GM18520 (cell line): Measurements from ENCODE around the gene LITAFD.
"Not testable (repeated sequence)": the region's sequence is repeated elsewhere in the genome, so short reads cannot be mapped to it uniquely, and the experiment has no call there.

Source experiments
- ATAC-seq: cut with Tn5 transposase; IDR thresholded peaks from one replicate; pipeline ENCODE4 v1.9.1; 2021; ENCODE audit not compliant: unreplicated experiment

The LITAFD gene

DNA sequence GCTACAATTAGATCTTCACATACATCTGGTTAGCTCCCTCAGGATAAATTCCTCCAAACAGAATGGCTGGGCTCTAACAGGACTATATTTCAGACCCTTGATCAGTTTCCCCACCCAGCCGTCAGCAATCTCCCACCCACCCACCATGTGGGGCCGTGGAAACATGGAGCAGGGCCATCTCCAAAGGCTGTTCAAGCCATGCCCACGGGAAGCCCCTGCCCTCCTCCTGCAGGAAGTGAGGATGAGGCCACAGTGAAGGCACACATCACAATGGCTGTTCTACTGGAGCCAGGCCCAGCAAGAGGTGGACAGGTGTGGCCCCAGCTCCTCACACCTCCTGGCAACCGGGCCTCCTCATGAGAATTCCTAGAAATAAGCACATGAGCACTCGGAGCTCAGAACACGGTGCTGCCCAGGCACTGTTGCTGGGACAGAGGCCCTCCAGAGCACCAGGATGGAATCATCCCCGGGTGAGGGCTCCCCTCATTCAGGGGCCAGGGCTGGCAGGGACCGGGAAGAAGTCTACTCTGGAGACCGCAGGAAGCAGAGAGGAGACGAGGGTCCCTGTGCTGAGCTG, at the start of gene LITAFD:
LITAFD (plus strand) TSS at position 311 of the 577 bp plus-strand sequence. CDS start 2,005 bp downstream, outside the sequence.
- ATAC-seq, result no peak

GRCh38 chr16:8832717-8833105, 49.4 kb upstream of the LITAFD start:
- no peak for ATAC-seq

DNA sequence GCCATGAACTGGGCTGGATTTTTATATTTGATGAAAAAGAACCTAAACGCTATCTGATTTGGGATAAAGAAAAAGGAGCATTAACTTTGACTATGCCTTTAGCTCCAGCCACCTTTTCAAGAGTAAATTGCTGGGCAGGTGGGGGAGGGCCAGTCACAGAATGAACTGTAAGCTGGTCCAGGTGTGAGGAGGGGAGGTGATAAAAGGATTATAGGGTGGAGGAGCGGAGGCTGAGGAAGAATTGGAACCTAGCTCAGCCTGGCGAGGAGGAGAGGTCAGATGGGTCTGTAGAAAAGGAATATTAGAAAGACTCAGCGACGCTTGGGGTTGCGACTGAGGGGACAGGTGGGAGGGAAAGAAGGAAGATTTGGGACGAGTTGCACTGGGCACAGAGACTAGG, 45.4 kb upstream of the LITAFD start:
- ATAC-seq, result not testable (repeated sequence)

DNA sequence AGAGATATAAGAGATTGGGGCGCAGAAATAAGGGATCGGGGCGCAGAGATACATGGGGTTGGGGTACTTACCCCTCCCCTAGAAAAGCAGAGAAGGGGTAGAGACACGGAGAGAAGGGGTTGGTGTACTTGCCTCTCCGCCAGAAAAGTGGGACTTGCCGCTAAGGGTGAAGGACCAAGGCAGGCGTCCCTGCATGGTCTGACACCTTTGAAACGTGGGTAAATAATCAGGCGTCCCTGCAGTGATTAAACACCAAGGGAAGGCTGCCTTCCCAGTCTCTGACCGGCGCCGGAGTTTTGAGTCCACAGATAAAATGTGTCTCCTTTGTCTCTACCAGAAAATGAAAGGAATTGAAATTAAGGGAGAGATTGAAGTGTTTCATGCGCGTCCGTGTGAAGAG, 44.6 kb upstream of the LITAFD start:
- not testable (repeated sequence) for ATAC-seq

GRCh38 chr16:8842016-8842415, 40.1 kb upstream of the LITAFD start:
- not testable (repeated sequence) for ATAC-seq

DNA sequence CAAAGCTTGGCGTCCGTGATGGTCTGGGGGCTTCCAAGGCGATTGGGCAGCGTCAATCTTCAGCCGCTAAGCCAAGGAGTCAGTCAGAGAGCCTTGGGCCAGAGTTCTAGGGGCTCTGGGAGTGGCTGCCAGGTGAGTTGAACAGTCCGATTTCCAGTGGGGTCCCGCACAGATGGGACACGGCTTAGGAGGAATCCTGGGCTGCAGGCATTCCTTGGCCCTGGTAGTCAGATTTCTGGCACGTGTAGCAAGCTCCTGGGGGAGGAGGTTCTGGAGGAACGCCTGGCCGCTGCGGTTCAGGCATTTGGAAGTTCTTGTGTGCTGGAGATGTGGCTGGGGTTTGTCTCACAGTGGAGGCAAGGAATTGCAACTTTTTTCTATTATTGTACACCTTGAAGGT, 38.9 kb upstream of the LITAFD start:
- ATAC-seq, result not testable (repeated sequence)

DNA sequence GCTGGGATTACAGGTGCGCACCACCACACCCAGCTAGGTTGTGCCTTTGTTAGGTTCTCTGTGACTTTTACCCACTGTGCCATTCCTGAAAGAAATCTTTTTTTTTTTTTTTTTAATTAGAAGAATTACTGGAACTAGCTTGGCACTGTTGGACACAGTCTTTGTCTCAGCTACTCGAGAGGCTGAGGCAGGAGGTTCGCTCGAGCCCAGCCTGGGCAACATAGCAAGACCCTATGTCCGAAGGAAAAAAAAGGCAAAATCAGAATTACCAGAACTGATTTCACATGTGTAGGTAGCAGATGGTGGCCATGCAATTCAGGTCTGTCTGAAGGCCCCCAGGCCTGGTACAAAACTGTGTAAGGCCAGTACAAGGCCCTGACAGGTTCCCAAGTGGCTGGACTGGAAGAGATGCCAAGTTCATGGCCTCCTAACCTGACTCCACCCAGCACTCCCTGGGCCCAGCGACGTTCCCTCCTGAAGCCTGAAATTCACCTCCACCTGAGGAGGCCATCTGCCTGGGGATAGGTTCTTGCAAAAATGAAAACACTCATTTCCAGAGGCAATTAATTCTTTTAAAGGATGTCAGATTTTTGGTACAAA, 36.4 kb upstream of the LITAFD start:
- ATAC-seq, result no peak

DNA sequence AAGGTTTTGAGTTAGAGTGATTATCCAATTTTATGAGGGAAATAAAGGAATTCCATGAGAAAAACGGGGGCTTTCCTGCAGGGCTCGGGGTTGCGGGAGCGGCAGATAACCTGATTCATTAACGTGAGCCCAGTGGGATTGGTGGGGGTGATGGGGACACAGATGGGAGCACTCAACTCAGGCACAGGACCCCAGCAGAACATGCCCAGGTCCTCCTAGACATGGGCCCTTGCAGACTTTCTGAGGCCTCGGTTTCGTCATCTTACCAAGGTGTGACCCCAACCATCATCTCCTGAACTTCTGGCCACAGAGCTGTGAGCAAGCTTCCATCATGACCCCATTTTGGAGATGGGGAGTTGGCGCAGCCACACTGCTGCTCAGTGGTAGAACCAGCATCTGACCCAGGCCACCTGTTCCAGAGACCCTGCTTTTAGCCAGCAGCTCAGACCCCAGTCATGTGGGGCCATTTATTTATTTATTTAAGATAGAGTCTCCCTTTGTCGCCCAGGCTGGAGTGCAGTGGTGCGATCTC, 35.7 kb upstream of the LITAFD start:
- no peak for ATAC-seq

GRCh38 chr16:8847145-8847544, 35.0 kb upstream of the LITAFD start:
- ATAC-seq, result no peak

DNA sequence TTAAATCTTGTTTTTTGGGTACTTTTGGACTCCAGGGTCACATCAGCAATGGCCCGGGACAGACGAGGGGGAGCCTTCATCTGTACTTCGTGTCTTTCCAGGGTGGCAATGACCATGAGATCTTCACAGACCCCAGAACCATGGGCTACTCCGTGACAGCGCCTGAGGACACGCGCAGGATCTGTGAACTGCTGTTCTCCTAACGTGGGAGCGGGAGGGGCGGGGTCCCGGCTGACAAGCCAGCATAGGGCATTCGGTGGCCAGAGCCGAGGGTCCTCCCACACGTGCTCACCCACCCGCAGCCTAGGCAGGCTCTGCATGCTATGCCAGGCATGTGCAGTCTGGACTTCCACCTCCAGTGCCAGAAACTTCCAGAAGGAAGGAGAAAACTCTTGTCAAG, 34.5 kb upstream of the LITAFD start:
- ATAC-seq, result no peak

- ATAC-seq, result no peak
Measured at GRCh38 chr16:8848231-8848938, 33.8 kb upstream of the LITAFD start.

GRCh38 chr16:8848939-8849391, 33.2 kb upstream of the LITAFD start:
- no peak for ATAC-seq

DNA sequence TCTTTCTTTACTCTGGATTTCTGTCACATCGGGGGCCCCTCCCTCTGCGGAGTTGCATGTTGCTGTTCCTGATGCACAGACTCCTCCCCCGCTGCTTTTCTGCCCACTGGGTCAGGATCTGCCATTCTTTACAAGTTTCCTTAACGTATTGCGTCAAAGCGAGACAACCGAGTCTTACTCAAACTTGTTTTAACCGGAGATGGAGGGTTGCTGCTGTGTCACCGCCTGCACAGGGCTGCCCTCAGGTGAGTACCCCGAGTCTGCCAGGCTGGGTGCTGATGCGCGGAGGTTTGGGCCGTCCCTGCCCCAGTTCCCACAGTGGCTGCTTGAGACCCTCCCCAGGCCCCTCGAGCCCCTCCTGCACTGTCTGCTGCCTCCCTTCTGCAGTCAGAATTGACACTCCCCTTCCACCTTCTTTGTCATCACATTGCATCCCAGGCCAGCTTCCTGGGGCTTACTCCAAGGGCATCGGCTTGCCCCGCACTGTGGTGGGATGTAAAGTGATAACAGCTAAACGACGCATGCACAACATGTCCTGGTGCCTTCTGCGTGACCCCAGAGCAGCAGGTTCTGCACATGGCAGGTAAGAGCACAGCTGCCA, 32.6 kb upstream of the LITAFD start:
- no peak for ATAC-seq

- no peak for ATAC-seq
Measured at GRCh38 chr16:8850279-8850885, 31.8 kb upstream of the LITAFD start.

DNA sequence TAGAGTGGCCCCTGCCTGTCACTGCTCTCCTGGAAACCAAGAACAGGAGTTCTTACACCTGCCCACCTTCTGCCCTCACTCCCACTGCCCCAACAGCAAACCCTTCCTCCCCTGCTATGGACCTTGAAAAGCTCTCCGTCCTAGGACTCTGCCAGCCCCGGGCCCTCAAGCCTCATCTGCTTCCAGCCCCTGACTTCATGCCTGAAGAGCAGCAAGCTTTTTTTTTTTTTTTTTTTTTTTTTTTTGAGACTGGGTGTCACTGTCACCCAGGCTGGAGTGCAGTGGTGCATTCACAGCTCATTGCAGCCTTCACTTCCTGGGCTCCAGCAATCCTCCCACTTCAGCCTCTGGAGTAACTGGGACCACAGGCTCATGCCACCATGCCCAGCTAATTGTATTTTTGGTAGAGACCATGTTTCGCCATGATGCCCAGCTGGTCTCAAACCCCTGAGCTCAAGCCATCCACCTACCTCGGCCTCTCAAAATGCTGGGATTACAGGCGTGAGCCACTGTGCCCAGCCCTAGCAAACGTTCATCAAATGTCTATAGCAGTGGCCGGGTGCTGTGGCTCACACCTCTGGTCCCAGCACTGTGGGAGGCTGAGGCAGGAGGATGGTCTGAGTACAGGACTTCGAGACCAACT, 30.3 kb upstream of the LITAFD start:
- no peak for ATAC-seq

- no peak for ATAC-seq
Measured at GRCh38 chr16:8852534-8852933, 29.6 kb upstream of the LITAFD start.

DNA sequence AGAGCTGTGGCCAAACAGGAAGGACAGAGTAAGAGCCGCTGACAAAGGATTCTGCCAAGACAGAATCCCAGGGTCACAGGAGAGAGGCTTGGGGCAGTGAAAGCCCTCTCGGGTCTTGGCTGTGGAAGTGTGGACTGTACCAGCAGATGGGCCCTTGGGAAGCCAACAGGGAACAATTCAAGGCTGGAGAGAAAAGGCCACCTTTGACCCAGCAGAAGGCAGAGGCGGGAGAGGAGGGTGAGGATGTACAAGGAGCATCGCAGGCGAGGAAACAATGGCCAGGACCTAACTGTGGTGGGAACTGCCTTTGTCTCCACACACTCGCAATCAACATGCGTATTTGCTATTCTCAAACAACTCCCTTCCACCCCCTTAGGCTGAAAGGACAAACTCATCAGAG, 29.0 kb upstream of the LITAFD start:
- ATAC-seq, result no peak

- ATAC-seq, result no peak
Measured at GRCh38 chr16:8853611-8854010, 28.5 kb upstream of the LITAFD start.

DNA sequence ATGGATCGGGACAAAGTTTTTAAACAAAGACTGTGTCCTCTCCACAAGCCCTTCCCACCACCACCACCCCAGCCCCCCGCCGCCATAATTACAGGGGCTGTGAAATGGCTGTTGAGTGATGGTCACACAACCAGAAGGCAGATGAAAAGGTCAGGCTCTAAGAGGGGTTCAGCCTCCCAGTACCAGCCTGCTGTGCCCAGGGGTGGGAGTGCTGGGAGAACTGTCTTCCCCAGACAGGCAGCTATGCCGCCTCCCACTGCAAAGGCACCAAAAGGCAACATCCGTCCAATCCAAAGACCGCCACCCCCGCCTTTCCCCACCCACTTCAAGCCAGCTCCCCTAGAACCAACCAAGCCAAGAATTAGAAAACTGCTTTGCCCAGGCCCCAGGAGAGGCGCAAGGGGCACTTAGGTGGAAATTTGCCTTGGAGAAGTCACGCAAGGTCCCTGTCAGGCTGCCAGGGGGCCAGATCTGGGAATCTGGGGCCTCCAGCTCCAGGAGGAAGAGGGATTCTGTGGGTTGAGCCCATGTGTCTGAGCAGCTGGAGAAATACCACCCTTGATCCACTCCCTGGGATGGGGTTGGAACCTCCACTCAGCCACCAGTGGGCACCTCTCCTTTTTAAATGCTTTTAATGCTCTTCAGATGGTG, 27.7 kb upstream of the LITAFD start:
- ATAC-seq, result no peak

DNA sequence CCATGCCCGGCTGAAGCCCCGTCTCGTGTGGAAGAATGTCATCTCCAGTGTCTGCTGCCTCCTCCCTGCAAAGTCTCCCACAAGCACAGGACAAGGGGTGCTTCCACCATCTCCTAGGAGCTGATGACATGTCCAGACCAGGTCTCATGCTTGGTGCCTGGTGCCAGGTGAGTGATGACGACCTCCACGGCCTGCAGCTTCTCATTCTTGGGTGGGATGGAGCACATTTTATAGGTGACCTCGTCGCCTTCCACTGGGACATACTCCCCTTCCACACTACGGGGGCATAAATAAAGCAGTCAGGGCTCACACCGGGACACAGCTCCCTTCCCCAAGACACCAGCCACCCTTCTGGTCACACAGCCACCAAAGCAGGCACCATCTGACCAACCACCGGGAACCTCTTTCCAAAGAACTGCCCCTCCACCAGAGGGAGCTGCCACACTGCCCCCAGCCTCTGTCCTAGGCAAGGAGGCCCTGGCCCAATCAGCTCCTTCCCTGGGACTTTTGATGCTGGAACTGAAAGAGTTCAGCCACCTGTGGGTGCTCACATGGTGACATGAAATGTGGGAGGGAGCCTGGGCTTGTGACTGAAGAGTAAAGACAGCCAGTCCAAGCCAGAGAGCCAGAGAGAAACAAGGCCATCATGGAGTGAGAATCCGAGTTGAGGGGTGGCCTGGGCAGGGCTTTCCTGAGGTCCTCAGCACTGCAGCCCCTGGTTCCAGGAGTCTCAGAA, 26.9 kb upstream of the LITAFD start:
- no peak for ATAC-seq
